Measurements from ENCODE around the gene STAT5A. TPM values are rescaled to one million over a fixed set of nuclear protein-coding genes. Genes with fewer than 3 reads are reported as not detected.

Gene STAT5A
- total and polyA plus RNA-seq, 2 experiments from 2014 or later = 2.3 to 18.1 TPM

DNA sequence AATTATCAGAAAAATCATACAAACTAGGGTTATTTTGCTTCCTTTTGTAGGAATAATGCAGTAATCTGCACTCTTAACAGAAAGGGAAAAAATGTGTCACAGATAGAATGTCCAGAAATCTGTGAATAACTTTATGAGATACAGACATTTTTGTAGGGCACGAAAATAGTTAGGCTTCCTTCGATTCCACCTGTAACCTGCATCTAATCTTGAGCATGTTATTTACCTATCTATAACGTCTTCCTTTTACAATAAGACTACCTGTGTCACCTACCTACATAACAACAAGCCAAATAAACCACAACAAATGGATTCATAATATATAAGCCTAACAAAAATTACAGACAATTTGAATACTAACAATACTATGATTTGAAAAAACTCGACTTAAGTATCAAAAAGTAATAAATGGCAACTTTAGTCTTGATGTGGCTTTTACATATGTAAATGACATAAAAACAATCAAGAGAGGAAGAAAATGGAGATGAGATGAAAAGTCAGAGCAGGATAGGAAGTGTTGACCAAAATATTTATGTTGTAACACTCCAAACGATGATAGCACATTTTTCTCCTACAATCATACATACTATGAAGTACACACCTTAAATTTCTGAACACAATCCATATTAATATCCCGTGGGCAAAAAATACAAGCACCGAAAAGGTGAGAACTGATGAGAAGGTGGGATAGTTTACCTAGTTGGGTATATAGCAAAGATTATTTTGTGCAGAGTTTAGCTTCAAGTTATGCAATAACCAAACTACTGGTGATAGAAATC, 14.6 kb upstream of the STAT5A start (continued):
- TF ChIP-seq ZNF331 (CRISPR knock-in tag; IDR thresholded peaks at IDR 0.05; ENCODE audit: low read depth) = no peak
- TF ChIP-seq, protein P1, sequence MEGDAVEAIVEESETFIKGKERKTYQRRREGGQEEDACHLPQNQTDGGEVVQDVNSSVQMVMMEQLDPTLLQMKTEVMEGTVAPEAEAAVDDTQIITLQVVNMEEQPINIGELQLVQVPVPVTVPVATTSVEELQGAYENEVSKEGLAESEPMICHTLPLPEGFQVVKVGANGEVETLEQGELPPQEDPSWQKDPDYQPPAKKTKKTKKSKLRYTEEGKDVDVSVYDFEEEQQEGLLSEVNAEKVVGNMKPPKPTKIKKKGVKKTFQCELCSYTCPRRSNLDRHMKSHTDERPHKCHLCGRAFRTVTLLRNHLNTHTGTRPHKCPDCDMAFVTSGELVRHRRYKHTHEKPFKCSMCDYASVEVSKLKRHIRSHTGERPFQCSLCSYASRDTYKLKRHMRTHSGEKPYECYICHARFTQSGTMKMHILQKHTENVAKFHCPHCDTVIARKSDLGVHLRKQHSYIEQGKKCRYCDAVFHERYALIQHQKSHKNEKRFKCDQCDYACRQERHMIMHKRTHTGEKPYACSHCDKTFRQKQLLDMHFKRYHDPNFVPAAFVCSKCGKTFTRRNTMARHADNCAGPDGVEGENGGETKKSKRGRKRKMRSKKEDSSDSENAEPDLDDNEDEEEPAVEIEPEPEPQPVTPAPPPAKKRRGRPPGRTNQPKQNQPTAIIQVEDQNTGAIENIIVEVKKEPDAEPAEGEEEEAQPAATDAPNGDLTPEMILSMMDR (conservative IDR thresholded peaks at IDR 0.05; ENCODE audit: low read depth in 2 of 2) = no peak

DNA sequence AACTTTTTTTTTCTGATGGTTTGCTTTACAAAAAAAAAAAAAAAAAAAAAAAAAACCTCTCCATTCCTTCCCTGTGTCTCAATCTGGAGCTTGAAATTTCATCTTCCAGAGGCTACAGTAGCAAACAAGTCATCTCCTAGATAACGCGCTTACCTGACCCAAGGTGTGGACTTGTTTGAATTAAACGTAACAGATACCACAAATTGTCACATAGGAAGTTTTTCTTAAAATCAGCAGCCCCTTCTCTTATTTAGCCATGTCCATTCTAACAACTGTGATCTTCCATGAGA, 14.1 kb upstream of the STAT5A start:
- peak overlapping the region; percentile 87 for H3K4me3 Mint-ChIP-seq
- H3K4me1 ChIP-seq (ENCODE audit: insufficient read depth) = peaks cover 53% of the 10 kb centered on the region
- no peaks in the 10 kb centered on the region for H3K36me3 Mint-ChIP-seq (ENCODE audit: low read depth)
- H3K79me2 ChIP-seq (replicated peaks; ENCODE audit: insufficient read depth) = peaks cover 61% of the 10 kb centered on the region
- peaks cover 12% of the 10 kb centered on the region for H3K27me3 Mint-ChIP-seq (ENCODE audit: insufficient read depth, low read depth, poor library complexity)
- H3K9me2 ChIP-seq (ENCODE audit: insufficient read depth) = no peaks in the 10 kb centered on the region
- H3K27ac ChIP-seq (ENCODE audit: low read depth) = no peak overlapping the region
- H3K4me2 ChIP-seq = peak overlapping the region; percentile 98
- no peaks in the 10 kb centered on the region for H3K36me3 ChIP-seq (ENCODE audit: insufficient read depth)
- peaks cover 46% of the 10 kb centered on the region for H3K4me1 Mint-ChIP-seq
- H2AFZ ChIP-seq = no peak overlapping the region
- peak overlapping the region; percentile 87 for H3K4me3 ChIP-seq
- H3K9me3 Mint-ChIP-seq = no peaks in the 10 kb centered on the region; the same call in 2 of the 3 replicates
- no peak for ATAC-seq
- H3K27ac Mint-ChIP-seq = no peak overlapping the region; the same call in 1 of the 2 replicates
- H3K27me3 ChIP-seq (ENCODE audit: insufficient read depth) = peaks cover 11% of the 10 kb centered on the region
- DNase-seq (ENCODE audit: low spot score) = no peak
- H3F3A ChIP-seq (replicated peaks; ENCODE audit: low read depth) = peaks cover 12% of the 10 kb centered on the region; the same call in 1 of the 2 replicates
- peaks cover 5% of the 10 kb centered on the region; the same call in 1 of the 2 replicates for H4K20me1 ChIP-seq (replicated peaks; ENCODE audit: insufficient read depth)
- TF ChIP-seq, protein P2, sequence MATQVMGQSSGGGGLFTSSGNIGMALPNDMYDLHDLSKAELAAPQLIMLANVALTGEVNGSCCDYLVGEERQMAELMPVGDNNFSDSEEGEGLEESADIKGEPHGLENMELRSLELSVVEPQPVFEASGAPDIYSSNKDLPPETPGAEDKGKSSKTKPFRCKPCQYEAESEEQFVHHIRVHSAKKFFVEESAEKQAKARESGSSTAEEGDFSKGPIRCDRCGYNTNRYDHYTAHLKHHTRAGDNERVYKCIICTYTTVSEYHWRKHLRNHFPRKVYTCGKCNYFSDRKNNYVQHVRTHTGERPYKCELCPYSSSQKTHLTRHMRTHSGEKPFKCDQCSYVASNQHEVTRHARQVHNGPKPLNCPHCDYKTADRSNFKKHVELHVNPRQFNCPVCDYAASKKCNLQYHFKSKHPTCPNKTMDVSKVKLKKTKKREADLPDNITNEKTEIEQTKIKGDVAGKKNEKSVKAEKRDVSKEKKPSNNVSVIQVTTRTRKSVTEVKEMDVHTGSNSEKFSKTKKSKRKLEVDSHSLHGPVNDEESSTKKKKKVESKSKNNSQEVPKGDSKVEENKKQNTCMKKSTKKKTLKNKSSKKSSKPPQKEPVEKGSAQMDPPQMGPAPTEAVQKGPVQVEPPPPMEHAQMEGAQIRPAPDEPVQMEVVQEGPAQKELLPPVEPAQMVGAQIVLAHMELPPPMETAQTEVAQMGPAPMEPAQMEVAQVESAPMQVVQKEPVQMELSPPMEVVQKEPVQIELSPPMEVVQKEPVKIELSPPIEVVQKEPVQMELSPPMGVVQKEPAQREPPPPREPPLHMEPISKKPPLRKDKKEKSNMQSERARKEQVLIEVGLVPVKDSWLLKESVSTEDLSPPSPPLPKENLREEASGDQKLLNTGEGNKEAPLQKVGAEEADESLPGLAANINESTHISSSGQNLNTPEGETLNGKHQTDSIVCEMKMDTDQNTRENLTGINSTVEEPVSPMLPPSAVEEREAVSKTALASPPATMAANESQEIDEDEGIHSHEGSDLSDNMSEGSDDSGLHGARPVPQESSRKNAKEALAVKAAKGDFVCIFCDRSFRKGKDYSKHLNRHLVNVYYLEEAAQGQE (IDR thresholded peaks at IDR 0.05; ENCODE audit: unreplicated experiment) = no peak
- TF ChIP-seq ZNF114 (CRISPR knock-in tag; IDR thresholded peaks at IDR 0.05) (no peak), JUNB (IDR thresholded peaks at IDR 0.05; ENCODE audit: unreplicated experiment) (no peak), POLR2AphosphoS5 (IDR thresholded peaks at IDR 0.05; ENCODE audit: low read depth) (no peak), CREB1 (CRISPR knock-in tag; IDR thresholded peaks at IDR 0.05; ENCODE audit: low read depth) (no peak), STAT1 (IDR thresholded peaks at IDR 0.05; ENCODE audit: unreplicated experiment) (no peak), ZNF331 (CRISPR knock-in tag; IDR thresholded peaks at IDR 0.05; ENCODE audit: low read depth) (no peak), NANOG (IDR thresholded peaks at IDR 0.05; ENCODE audit: borderline replicate concordance) (no peak)
- TF ChIP-seq, protein P3, sequence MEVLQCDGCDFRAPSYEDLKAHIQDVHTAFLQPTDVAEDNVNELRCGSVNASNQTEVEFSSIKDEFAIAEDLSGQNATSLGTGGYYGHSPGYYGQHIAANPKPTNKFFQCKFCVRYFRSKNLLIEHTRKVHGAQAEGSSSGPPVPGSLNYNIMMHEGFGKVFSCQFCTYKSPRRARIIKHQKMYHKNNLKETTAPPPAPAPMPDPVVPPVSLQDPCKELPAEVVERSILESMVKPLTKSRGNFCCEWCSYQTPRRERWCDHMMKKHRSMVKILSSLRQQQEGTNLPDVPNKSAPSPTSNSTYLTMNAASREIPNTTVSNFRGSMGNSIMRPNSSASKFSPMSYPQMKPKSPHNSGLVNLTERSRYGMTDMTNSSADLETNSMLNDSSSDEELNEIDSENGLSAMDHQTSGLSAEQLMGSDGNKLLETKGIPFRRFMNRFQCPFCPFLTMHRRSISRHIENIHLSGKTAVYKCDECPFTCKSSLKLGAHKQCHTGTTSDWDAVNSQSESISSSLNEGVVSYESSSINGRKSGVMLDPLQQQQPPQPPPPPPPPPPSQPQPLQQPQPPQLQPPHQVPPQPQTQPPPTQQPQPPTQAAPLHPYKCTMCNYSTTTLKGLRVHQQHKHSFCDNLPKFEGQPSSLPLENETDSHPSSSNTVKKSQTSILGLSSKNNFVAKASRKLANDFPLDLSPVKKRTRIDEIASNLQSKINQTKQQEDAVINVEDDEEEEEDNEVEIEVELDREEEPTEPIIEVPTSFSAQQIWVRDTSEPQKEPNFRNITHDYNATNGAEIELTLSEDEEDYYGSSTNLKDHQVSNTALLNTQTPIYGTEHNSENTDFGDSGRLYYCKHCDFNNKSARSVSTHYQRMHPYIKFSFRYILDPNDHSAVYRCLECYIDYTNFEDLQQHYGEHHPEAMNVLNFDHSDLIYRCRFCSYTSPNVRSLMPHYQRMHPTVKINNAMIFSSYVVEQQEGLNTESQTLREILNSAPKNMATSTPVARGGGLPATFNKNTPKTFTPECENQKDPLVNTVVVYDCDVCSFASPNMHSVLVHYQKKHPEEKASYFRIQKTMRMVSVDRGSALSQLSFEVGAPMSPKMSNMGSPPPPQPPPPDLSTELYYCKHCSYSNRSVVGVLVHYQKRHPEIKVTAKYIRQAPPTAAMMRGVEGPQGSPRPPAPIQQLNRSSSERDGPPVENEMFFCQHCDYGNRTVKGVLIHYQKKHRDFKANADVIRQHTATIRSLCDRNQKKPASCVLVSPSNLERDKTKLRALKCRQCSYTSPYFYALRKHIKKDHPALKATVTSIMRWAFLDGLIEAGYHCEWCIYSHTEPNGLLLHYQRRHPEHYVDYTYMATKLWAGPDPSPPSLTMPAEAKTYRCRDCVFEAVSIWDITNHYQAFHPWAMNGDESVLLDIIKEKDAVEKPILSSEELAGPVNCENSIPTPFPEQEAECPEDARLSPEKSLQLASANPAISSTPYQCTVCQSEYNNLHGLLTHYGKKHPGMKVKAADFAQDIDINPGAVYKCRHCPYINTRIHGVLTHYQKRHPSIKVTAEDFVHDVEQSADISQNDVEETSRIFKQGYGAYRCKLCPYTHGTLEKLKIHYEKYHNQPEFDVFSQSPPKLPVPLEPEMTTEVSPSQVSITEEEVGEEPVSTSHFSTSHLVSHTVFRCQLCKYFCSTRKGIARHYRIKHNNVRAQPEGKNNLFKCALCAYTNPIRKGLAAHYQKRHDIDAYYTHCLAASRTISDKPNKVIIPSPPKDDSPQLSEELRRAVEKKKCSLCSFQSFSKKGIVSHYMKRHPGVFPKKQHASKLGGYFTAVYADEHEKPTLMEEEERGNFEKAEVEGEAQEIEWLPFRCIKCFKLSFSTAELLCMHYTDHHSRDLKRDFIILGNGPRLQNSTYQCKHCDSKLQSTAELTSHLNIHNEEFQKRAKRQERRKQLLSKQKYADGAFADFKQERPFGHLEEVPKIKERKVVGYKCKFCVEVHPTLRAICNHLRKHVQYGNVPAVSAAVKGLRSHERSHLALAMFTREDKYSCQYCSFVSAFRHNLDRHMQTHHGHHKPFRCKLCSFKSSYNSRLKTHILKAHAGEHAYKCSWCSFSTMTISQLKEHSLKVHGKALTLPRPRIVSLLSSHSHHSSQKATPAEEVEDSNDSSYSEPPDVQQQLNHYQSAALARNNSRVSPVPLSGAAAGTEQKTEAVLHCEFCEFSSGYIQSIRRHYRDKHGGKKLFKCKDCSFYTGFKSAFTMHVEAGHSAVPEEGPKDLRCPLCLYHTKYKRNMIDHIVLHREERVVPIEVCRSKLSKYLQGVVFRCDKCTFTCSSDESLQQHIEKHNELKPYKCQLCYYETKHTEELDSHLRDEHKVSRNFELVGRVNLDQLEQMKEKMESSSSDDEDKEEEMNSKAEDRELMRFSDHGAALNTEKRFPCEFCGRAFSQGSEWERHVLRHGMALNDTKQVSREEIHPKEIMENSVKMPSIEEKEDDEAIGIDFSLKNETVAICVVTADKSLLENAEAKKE (CRISPR knock-in tag; IDR thresholded peaks at IDR 0.05) = no peak
- TF ChIP-seq, protein P1 (conservative IDR thresholded peaks at IDR 0.05; ENCODE audit: low read depth in 2 of 2) = no peak

All from GM23338 (cell line).